A549 treated with CORT108297 at 1 μM for 4 hours (cell line): Measurements from ENCODE around the gene VGF. TPM values are rescaled to one million over a fixed set of nuclear protein-coding genes. Genes with fewer than 3 reads are reported as not detected.

Source experiments
- total RNA-seq: library from RNA; stranded (reverse); fragments of 200-300 nt; extraction: Qiagen RNA extraction; gene quantifications from 5 replicates; pipeline ENCODE4 v1.2.3, GENCODE V29; 2022

Gene VGF
- 10.5 to 26.2 TPM (median 16.4 TPM) in 5 replicates for total RNA-seq

DNA sequence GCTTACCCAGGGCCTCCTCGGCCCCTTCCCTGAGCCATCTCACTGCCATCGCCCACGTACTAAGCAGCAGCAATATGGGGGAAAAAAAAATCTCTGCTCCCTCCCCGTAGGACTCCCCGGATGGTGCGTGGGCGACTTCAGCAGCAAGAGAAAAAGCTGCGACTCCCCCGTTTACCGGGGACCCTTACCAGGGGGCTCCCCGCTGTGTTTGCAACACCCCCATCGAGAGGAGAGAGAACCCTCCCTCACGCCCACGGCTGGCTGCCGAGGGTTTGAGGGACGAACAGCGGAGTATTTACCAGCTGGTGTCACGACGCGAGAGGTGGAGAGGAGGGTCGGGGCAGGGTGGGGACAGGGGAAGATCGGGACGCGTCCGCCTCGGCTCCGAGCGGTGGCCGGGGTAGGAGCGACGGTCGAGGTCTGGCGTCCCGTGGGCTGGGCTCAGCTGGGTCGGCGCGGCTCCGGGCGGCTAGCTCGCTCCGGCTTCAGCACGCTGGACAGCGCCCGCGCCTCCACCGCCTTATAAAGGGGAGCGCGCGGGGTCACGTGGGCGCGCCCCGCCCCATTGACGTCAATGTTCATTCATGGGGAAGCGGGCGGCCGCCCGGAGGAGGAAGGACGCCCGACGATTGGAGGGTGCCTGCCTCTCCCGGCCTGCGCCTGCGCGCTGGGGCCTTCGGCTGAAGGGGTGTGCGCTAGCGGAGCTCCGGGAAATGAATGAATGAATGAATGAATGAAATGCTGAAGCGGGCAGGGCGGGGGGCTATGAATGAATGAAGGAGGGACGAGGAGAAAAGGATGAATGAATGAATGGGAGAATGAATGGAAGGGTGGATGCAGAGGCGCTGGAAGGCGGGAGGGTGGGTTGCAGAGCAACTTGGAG lies at the start of gene VGF:
Gene VGF (minus strand): TSS at position 495 of the 883 bp plus-strand sequence. CDS start 726 bp downstream, outside the sequence.

DNA sequence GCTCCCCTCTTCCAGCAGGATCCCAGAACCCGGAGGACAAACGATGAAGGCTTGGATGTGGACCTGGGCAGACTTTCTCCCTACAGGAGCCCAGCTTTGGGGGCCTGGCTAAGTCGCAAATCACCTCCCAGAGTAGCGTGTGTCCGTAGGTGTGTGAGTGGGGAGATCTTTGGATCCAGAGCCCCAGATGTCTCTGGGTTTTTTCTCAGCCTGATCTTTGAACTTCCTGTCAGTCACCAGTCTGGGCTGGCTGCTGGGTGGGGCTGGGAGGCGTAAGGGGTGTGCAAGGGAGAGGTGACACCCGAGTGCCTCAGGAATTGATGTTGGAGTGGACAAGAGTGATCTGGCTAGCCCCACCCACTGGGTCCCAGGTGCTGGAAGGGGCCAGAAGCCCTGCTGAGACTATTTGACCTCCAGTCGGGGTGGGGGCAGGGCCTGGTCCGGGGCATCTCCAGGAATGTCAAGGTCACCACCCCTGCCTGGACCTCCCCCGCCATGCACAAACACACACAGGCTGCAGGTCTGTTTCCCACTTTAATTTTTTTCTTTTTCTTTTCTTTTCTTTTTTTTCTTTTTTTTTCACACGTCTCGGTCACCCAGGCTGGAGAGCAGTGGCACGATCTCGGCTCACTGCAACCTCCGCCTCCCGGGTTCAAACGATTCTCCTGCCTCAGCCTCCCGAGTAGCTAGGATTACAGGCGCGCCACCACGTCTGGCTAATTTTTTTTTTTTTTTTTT lies 35.7 kb upstream of the VGF start, which contains the start of gene MOGAT3:
Gene MOGAT3 (minus strand): TSS at position 175 of the 738 bp plus-strand sequence. CDS start 182 bp downstream, outside the sequence.

DNA sequence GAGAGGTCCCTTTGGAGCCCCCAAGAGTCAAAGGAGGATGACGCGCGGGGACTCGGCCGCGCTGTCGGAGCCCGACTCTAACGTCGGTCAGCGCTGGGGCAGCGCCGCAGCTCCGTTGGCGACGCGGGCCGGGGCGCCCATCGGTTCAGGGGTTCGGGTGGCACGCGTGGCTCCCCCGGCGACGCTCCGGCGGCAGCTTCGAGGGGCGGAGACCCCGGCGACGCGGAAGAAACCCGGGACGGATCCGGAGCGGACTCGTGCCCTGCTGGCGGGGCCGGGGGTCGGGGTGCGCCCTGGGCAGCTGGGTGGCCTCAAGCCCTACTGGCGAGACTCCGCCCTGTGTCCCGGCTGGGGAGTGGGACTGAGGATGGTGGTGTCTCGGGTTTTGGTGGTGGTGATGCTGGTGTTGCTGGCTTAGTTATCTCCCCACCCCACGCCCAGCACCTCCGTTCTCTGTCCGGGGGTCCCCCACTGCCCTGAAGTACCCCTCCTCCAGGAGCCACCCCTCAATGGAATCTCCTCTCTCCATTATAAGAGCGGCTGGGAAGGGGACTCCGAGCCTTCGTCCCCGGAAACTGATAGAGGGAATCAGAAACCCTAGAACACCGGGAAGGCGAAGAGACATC lies 14.9 kb upstream of the VGF start, which contains the start of gene NAT16:
Gene NAT16 (minus strand): TSS at position 164 of the 626 bp plus-strand sequence. CDS start 5,486 bp downstream, outside the sequence.

DNA sequence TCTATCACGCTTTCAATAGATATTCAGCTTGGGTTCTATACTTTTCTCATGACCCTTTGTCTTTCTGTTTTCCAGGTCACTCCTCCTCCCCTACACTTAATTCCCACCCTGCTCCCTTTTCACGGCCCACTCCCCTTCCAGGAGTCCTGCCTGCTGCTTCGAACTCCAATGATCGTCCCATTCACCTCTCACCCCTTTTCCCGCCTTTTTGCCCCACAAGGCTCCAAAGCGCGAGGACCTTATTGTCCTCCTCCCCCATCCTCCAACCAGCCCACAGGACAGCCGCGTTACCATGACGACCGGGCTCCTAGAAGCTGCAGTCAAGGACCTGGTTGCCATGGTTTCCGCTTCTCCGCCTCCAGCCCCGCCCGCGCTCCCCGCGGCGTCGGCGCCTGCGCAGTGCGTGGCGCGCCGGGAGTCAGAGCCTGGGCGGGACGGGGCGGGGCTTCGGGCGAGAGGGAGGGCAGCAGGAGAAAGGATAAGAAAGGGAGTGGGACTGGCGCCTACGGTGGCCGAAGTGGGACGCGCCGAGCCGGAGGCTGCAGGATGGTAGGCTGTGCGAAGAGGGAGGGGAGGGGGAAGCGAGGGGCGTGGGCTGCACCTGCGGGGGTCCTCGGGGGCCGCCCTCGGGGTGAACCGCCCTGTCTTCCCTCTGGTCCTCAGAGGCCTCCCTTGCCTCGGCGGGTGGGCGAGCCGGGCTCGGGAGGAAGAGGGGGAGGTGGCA lies 11.2 kb downstream of the VGF start, which contains the start of gene AP1S1:
Gene AP1S1 (plus strand): TSS at position 508 of the 724 bp plus-strand sequence. CDS start 39 bp downstream, at position 547.

DNA sequence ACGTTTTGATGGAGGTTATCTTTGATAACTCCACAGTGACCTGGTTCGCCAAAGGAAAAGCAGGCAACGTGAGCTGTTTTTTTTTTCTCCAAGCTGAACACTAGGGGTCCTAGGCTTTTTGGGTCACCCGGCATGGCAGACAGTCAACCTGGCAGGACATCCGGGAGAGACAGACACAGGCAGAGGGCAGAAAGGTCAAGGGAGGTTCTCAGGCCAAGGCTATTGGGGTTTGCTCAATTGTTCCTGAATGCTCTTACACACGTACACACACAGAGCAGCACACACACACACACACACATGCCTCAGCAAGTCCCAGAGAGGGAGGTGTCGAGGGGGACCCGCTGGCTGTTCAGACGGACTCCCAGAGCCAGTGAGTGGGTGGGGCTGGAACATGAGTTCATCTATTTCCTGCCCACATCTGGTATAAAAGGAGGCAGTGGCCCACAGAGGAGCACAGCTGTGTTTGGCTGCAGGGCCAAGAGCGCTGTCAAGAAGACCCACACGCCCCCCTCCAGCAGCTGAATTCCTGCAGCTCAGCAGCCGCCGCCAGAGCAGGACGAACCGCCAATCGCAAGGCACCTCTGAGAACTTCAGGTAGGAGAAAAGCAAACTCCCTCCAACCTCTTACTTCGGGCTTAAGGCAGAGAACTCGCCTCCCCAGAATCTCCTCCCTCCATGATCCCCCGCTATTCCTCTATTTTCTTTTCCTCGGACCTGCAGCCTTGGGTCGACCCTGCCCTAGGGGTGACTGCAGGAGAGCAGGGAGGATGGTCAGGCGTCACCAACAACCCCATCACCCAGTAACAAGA lies 38.5 kb downstream of the VGF start, which contains the start of gene SERPINE1:
Gene SERPINE1 (plus strand): TSS at position 454 of the 809 bp plus-strand sequence. CDS start 1,290 bp downstream, outside the sequence.

Other genes with a start within 250 kb of the VGF start
- 14.0 to 19.4 TPM (median 17.8 TPM) in 5 replicates for gene MUC3A, start 216.0 kb downstream of the VGF start, total RNA-seq
- 15.1 to 20.6 TPM (median 20.0 TPM) in 5 replicates for gene MUC12, start 196.0 kb downstream of the VGF start, total RNA-seq
- gene MUC17, start 145.5 kb downstream of the VGF start, total RNA-seq: 0.02 to 0.14 TPM (median 0.02 TPM) in 5 replicates
- gene TRIM56, start 80.1 kb downstream of the VGF start, total RNA-seq: 10.5 to 14.9 TPM (median 12.8 TPM) in 5 replicates
- 1,104 to 1,398 TPM (median 1,160 TPM) in 5 replicates for gene SERPINE1, start 38.5 kb downstream of the VGF start, total RNA-seq
- 143 to 158 TPM (median 150 TPM) in 5 replicates for gene AP1S1, start 11.1 kb downstream of the VGF start, total RNA-seq
- gene NAT16, start 14.7 kb upstream of the VGF start, total RNA-seq: 0.10 to 0.17 TPM (median 0.14 TPM) in 5 replicates
- gene MOGAT3, start 35.5 kb upstream of the VGF start, total RNA-seq: not detected in 5 replicates
- gene PLOD3, start 52.0 kb upstream of the VGF start, total RNA-seq: 68.9 to 85.9 TPM (median 81.7 TPM) in 5 replicates
- 78.6 to 107 TPM (median 95.2 TPM) in 5 replicates for gene ZNHIT1, start 52.6 kb upstream of the VGF start, total RNA-seq
- 7.7 to 15.5 TPM (median 13.1 TPM) in 5 replicates for gene CLDN15, start 72.2 kb upstream of the VGF start, total RNA-seq
- 129 to 152 TPM (median 146 TPM) in 5 replicates for gene FIS1, start 79.5 kb upstream of the VGF start, total RNA-seq
- 51.1 to 58.0 TPM (median 53.0 TPM) in 5 replicates for gene IFT22, start 156.2 kb upstream of the VGF start, total RNA-seq
- 0.32 to 0.58 TPM (median 0.49 TPM) in 5 replicates for gene COL26A1, start 197.3 kb upstream of the VGF start, total RNA-seq